Measurements from ENCODE around the gene GALM. TPM values are rescaled to one million over a fixed set of nuclear protein-coding genes. Genes with fewer than 3 reads are reported as not detected.

The GALM gene
- total and polyA plus RNA-seq, 2 of the 8 experiments (the other 6 are each of a cell fraction or from before 2014, with no cell fraction given) = 9.9 to 13.1 TPM

DNA sequence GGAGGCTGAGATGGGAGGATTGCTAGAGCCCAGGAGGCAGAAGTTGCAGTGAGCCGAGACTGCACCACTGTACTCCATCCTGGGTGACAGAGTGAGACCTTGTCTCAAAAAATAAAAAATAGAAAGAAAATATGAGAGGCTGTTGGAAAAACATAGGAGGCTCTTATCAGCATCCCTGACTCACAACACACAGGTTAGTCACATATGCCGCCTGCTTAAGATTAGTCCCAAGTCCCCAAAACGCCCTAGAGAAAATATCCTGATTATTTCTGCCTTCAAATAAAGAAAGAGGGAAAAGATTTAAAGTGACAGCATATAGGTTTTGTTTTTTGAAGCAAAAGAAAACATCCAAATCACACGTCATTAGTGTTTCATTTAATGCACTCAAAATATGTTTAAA, 29.8 kb upstream of the GALM start (continued):
- TF ChIP-seq, protein P1, sequence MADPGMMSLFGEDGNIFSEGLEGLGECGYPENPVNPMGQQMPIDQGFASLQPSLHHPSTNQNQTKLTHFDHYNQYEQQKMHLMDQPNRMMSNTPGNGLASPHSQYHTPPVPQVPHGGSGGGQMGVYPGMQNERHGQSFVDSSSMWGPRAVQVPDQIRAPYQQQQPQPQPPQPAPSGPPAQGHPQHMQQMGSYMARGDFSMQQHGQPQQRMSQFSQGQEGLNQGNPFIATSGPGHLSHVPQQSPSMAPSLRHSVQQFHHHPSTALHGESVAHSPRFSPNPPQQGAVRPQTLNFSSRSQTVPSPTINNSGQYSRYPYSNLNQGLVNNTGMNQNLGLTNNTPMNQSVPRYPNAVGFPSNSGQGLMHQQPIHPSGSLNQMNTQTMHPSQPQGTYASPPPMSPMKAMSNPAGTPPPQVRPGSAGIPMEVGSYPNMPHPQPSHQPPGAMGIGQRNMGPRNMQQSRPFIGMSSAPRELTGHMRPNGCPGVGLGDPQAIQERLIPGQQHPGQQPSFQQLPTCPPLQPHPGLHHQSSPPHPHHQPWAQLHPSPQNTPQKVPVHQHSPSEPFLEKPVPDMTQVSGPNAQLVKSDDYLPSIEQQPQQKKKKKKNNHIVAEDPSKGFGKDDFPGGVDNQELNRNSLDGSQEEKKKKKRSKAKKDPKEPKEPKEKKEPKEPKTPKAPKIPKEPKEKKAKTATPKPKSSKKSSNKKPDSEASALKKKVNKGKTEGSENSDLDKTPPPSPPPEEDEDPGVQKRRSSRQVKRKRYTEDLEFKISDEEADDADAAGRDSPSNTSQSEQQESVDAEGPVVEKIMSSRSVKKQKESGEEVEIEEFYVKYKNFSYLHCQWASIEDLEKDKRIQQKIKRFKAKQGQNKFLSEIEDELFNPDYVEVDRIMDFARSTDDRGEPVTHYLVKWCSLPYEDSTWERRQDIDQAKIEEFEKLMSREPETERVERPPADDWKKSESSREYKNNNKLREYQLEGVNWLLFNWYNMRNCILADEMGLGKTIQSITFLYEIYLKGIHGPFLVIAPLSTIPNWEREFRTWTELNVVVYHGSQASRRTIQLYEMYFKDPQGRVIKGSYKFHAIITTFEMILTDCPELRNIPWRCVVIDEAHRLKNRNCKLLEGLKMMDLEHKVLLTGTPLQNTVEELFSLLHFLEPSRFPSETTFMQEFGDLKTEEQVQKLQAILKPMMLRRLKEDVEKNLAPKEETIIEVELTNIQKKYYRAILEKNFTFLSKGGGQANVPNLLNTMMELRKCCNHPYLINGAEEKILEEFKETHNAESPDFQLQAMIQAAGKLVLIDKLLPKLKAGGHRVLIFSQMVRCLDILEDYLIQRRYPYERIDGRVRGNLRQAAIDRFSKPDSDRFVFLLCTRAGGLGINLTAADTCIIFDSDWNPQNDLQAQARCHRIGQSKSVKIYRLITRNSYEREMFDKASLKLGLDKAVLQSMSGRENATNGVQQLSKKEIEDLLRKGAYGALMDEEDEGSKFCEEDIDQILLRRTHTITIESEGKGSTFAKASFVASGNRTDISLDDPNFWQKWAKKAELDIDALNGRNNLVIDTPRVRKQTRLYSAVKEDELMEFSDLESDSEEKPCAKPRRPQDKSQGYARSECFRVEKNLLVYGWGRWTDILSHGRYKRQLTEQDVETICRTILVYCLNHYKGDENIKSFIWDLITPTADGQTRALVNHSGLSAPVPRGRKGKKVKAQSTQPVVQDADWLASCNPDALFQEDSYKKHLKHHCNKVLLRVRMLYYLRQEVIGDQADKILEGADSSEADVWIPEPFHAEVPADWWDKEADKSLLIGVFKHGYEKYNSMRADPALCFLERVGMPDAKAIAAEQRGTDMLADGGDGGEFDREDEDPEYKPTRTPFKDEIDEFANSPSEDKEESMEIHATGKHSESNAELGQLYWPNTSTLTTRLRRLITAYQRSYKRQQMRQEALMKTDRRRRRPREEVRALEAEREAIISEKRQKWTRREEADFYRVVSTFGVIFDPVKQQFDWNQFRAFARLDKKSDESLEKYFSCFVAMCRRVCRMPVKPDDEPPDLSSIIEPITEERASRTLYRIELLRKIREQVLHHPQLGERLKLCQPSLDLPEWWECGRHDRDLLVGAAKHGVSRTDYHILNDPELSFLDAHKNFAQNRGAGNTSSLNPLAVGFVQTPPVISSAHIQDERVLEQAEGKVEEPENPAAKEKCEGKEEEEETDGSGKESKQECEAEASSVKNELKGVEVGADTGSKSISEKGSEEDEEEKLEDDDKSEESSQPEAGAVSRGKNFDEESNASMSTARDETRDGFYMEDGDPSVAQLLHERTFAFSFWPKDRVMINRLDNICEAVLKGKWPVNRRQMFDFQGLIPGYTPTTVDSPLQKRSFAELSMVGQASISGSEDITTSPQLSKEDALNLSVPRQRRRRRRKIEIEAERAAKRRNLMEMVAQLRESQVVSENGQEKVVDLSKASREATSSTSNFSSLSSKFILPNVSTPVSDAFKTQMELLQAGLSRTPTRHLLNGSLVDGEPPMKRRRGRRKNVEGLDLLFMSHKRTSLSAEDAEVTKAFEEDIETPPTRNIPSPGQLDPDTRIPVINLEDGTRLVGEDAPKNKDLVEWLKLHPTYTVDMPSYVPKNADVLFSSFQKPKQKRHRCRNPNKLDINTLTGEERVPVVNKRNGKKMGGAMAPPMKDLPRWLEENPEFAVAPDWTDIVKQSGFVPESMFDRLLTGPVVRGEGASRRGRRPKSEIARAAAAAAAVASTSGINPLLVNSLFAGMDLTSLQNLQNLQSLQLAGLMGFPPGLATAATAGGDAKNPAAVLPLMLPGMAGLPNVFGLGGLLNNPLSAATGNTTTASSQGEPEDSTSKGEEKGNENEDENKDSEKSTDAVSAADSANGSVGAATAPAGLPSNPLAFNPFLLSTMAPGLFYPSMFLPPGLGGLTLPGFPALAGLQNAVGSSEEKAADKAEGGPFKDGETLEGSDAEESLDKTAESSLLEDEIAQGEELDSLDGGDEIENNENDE (IDR thresholded peaks at IDR 0.05; ENCODE audit: insufficient replicate concordance, low read length) = no peak
- TF ChIP-seq SP1 (IDR thresholded peaks at IDR 0.05; ENCODE audit: low read depth, low read length) (no peak), KDM5A (IDR thresholded peaks at IDR 0.05; ENCODE audit: low read length) (no peak), RBBP5 (IDR thresholded peaks at IDR 0.05; ENCODE audit: borderline replicate concordance, low read depth, low read length) (no peak), CTBP2 (IDR thresholded peaks at IDR 0.05; ENCODE audit: borderline replicate concordance, insufficient read depth, insufficient read length, low read length) (no peak), JUN (IDR thresholded peaks at IDR 0.05; ENCODE audit: low read depth, low read length) (no peak), CHD2 (IDR thresholded peaks at IDR 0.05; ENCODE audit: low read length) (no peak)
